Cardiac muscle cell (in vitro differentiated cells and primary cell): ENCODE measurements around the gene ZNF697. TPM values are rescaled to one million over a fixed set of nuclear protein-coding genes. Genes with fewer than 3 reads are reported as not detected.
A peak's percentile ranks its signal among the peaks of the same experiment; 100 is the strongest.
"Not testable (repeated sequence)": the region's sequence is repeated elsewhere in the genome, so short reads cannot be mapped to it uniquely, and the experiment has no call there.

Experiments used
- DNase-seq, 2 donors: peaks; one replicate each; pipeline versions ENCODE4 v3.0.0 to v3.0.0-alpha.2; 2010 to 2017; ENCODE audit warnings: low read depth in 1 of 2, low spot score in 1 of 2
- H3K27ac ChIP-seq: fragments of 200-600 bp; sonication (generic); 2 replicates; pipeline ENCODE4 v1.5.1; 2016
- H3K27me3 ChIP-seq: fragments of 200-600 bp; sonication (generic); 2 replicates; pipeline ENCODE4 v1.6.0; 2016; ENCODE audit warnings: control low read depth
- H3K36me3 ChIP-seq: fragments of 200-600 bp; sonication (generic); 2 replicates; pipeline ENCODE4 v1.5.1; 2016; ENCODE audit warnings: control low read depth
- H3K4me1 ChIP-seq: fragments of 200-600 bp; sonication (generic); 2 replicates; pipeline ENCODE4 v1.8.1; 2017; ENCODE audit warnings: low read depth, mild to moderate bottlenecking, mixed run types
- H3K4me3 ChIP-seq: fragments of 200-600 bp; sonication (generic); 2 replicates; pipeline ENCODE4 v1.5.1; 2016; ENCODE audit warnings: mild to moderate bottlenecking
- H3K9me3 ChIP-seq: fragments of 200-600 bp; sonication (generic); 2 replicates; pipeline ENCODE4 v1.5.1; 2017; ENCODE audit warnings: low read depth, mild to moderate bottlenecking, control low read depth
- polyA plus RNA-seq: library from polyadenylated mRNA; unstranded; fragments of >200 nt; fragmentation: Nextera tagmentation; extraction: Ambion mirVana; gene quantifications from 2 replicates; pipeline ENCODE4 v1.2.1, GENCODE V29; 2016
- total RNA-seq: library from RNA; depleted of rRNA; stranded (reverse); fragments of >200 nt; gene quantifications from 2 replicates; pipeline ENCODE4 v1.2.3, GENCODE V29; 2016
- TF ChIP-seq, protein P1 (sequence below): IDR thresholded peaks from 2 replicates; pipeline ENCODE4 v1.5.1; 2012; ENCODE audit warnings: low read depth, mild to moderate bottlenecking, low read length

Gene ZNF697
- total RNA-seq (7.0 and 8.1 TPM in 2 replicates), polyA plus RNA-seq (0.25 and 1.1 TPM in 2 replicates)

DNA sequence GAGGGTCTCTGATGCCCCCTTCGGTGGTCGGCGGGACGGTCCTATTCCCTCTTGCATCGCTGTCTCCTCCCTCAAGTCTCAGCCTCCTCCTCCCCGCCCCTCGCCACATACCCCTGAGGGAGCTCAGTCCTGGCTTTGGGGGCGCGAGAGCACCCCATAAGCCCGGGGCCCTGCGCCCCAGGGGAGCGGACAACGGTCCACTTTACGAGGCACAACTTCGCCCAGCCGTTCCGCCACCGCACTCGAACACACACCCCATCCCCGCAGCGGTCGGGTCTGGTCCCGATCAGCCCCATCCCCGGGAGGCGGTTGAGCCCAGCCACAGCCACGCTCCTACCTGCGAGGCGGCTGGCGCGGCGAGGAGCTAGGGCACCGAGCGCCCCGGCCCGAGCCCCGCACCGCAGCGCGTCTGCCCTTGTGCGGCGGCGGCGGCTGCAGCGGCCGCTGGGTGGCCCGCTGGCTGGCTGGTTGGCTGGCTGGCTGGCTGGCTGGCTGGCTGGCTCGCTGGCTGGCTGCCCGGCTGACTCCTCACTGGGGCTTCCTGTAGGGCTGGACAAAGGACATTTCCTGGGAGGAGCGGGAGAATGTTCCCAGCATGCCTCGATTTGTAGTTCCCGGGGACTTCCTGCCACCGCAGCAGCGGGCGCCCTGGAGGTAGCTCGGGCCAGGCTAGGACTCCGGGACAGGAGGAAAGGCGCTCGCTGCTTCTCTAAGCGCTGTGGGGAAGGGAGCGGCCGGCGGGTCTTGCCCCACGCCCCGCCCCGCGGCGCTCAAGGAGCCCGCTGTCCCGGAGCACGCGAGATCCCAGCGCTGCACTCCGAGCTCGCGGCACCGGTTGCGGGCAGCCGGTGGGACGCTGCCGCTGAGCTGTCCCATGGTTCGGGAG is at the start of gene ZNF697:
Gene ZNF697, minus strand, starts transcription at position 533 of the 886 bp plus-strand sequence. CDS start 22,166 bp downstream, outside the sequence.
- DNase-seq, result peak; percentile 96 to 99
- peak within 1 kb of the TSS; percentile 80 for H3K27ac ChIP-seq
- H3K36me3 ChIP-seq, result no peaks in the 10 kb centered on the region
- no peaks in the 10 kb centered on the region for H3K9me3 ChIP-seq
- H3K27me3 ChIP-seq, result no peaks in the 10 kb centered on the region
- TF ChIP-seq, protein P1, sequence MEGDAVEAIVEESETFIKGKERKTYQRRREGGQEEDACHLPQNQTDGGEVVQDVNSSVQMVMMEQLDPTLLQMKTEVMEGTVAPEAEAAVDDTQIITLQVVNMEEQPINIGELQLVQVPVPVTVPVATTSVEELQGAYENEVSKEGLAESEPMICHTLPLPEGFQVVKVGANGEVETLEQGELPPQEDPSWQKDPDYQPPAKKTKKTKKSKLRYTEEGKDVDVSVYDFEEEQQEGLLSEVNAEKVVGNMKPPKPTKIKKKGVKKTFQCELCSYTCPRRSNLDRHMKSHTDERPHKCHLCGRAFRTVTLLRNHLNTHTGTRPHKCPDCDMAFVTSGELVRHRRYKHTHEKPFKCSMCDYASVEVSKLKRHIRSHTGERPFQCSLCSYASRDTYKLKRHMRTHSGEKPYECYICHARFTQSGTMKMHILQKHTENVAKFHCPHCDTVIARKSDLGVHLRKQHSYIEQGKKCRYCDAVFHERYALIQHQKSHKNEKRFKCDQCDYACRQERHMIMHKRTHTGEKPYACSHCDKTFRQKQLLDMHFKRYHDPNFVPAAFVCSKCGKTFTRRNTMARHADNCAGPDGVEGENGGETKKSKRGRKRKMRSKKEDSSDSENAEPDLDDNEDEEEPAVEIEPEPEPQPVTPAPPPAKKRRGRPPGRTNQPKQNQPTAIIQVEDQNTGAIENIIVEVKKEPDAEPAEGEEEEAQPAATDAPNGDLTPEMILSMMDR, result peak; percentile 40
- peak within 1 kb of the TSS; percentile 83 for H3K4me3 ChIP-seq
- no peaks in the 10 kb centered on the region for H3K4me1 ChIP-seq

DNA sequence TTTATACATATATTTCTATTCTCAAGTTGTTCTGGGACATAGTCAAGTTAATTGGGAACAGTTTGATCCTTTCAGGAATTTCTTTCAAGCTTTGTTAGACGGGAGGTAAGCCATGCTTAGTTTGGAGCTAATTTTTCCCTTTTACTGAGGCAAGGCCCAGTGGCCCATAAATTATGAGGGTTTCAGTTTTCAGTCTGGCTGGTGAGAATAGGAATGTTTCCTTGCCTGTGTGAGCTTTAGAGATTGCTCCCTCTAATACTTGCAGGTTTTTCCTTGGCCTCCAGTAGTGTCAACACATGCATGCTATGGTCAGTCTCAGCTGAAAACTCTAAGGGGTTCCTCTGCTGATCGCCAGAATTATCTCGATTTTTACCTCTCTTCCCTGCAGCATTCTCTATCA is 49.5 kb upstream of the ZNF697 start:
- TF ChIP-seq, protein P1, result no peak
- H3K27ac ChIP-seq, result no peak overlapping the region
- H3K36me3 ChIP-seq, result no peaks in the 10 kb centered on the region
- H3K9me3 ChIP-seq, result no peaks in the 10 kb centered on the region
- H3K4me3 ChIP-seq, result no peak overlapping the region
- H3K27me3 ChIP-seq, result no peaks in the 10 kb centered on the region
- no peak for DNase-seq
- no peaks in the 10 kb centered on the region for H3K4me1 ChIP-seq

DNA sequence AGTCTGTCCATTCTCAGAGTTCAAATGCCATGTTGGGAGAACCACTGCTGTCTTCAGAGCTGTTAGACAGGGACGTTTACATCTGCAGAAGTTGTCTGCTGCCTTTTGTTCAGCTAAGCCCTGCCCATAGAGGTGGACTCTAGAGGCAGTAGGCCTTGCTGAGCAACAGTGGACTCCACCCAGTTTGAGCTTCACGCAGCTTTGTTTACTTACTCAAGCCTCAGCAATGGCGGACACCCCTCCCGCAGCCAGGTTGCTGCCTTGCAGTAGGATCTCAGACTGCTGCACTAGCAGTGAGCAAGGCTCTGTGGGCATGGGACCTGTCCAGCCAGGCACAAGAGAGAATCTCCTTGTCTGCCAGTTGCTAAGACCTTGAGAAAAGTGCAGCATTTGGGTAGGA is 48.8 kb upstream of the ZNF697 start:
- not testable (repeated sequence) for H3K36me3 ChIP-seq, H3K27me3 ChIP-seq, DNase-seq, H3K4me3 ChIP-seq, H3K27ac ChIP-seq, H3K9me3 ChIP-seq, H3K4me1 ChIP-seq

- DNase-seq, result no peak
- TF ChIP-seq, protein P1, result no peak
- Histone ChIP-seq H3K27me3 (no peaks in the 10 kb centered on the region), H3K36me3 (no peaks in the 10 kb centered on the region), H3K4me3 (no peak overlapping the region), H3K27ac (no peak overlapping the region), H3K9me3 (no peaks in the 10 kb centered on the region), H3K4me1 (no peaks in the 10 kb centered on the region)
These were observed 41.4 kb upstream of the ZNF697 start for GRCh38 chr1:119689511-119689910.

- no peaks in the 10 kb centered on the region for H3K4me1 ChIP-seq
- no peaks in the 10 kb centered on the region for H3K36me3 ChIP-seq
- no peak overlapping the region for H3K4me3 ChIP-seq
- no peak for DNase-seq
- no peaks in the 10 kb centered on the region for H3K9me3 ChIP-seq
- TF ChIP-seq, protein P1, result no peak
- H3K27me3 ChIP-seq, result no peaks in the 10 kb centered on the region
- no peak overlapping the region for H3K27ac ChIP-seq
These were observed 40.7 kb upstream of the ZNF697 start for GRCh38 chr1:119688810-119689209.

DNA sequence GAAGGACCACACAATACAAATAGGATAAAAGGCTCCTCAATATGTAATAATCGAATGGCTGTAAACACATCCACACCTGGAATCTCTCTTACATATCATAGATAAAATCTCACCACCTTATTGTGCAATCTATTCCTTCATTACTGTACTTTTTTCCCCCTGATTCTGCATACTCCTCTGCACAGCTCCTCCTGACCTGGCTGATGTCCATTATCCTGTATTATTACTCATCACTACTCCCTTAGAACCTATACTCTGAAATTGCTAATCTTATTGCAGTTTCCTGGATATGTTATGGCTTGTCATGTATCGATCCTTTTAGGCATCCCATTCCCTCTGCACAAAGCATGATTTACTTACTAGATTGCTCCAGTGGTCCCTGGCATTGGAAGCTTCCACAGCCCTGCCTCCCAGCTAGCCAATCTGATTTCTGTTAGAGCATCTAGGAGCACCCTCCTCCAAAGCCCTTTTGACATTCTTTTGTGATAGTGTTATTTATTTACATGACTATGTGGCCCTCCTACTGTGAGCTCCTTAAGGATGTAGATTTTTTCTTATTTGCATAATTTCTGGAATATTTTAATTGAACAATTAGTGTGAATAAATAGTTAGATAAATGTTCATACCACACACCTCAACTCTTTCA is 39.5 kb upstream of the ZNF697 start:
- H3K4me3 ChIP-seq, result no peak overlapping the region
- H3K4me1 ChIP-seq, result no peaks in the 10 kb centered on the region
- no peaks in the 10 kb centered on the region for H3K9me3 ChIP-seq
- H3K27me3 ChIP-seq, result no peaks in the 10 kb centered on the region
- TF ChIP-seq, protein P1, result no peak
- H3K36me3 ChIP-seq, result no peaks in the 10 kb centered on the region
- DNase-seq, result peak in 1 of 2 donors; percentile 6
- no peak overlapping the region for H3K27ac ChIP-seq
